HCT116 (cell line): Measurements from ENCODE around the gene ANKLE2.

Experiments used
- CEBPB ChIP-seq: IDR thresholded peaks from 2 replicates; pipeline ENCODE4 v1.6.1; 2012; ENCODE audit warnings: low read depth
- CTCF ChIP-seq, 3 experiments: fragments of 200-600 bp in 1 of 3; sonication (generic) in 1 of 3; IDR thresholded peaks in 2 of 3; conservative IDR thresholded peaks in 1 of 3; 2 replicates each; pipeline ENCODE4 v1.5.1; 2012 to 2017; ENCODE audit warnings: low read depth in 2 of 3, low read length in 2 of 3, antibody characterized with exemption in 1 of 3, borderline replicate concordance in 1 of 3, control low read depth in 1 of 3, mild to moderate bottlenecking in 1 of 3, mixed read lengths in 1 of 3, mixed run types in 1 of 3, moderate library complexity in 1 of 3; ENCODE audit not compliant: insufficient read depth in 1 of 3
- EZH2phosphoT487 ChIP-seq: fragments of 200-600 bp; IDR thresholded peaks from 2 replicates; pipeline ENCODE4 v1.6.1; 2018; ENCODE audit warnings: antibody characterized with exemption, borderline replicate concordance
- FOSL1 ChIP-seq: IDR thresholded peaks from 2 replicates; pipeline ENCODE4 v1.6.1; 2012; ENCODE audit warnings: low read depth
- JUND ChIP-seq: IDR thresholded peaks from 2 replicates; pipeline ENCODE4 v1.6.1; 2012
- POLR2AphosphoS5 ChIP-seq: IDR thresholded peaks from 2 replicates; pipeline ENCODE4 v1.6.1; 2011; ENCODE audit warnings: mild to moderate bottlenecking, low read depth, low read length, moderate library complexity
- RAD21 ChIP-seq: IDR thresholded peaks from 2 replicates; pipeline ENCODE4 v1.6.1; 2012; ENCODE audit warnings: low read depth, mild to moderate bottlenecking
- SIN3A ChIP-seq: IDR thresholded peaks from 2 replicates; pipeline ENCODE4 v1.6.1; 2012; ENCODE audit warnings: low read depth
- ZNF274 ChIP-seq: fragments of 200-500 bp; sonication (Bioruptor generic); IDR thresholded peaks from 2 replicates; pipeline ENCODE4 v1.6.1; 2014; ENCODE audit warnings: mild to moderate bottlenecking, low read depth, low read length, inconsistent platforms
- TF ChIP-seq, protein P1 (sequence below): IDR thresholded peaks from 2 replicates; pipeline ENCODE4 v1.6.1; 2011; ENCODE audit warnings: mild to moderate bottlenecking, low read length, moderate library complexity; ENCODE audit not compliant: insufficient replicate concordance; ENCODE audit errors: extremely low read depth

GRCh38 chr12:132728502-132728901 is 33.1 kb downstream of the ANKLE2 start:
- TF ChIP-seq, protein P1, sequence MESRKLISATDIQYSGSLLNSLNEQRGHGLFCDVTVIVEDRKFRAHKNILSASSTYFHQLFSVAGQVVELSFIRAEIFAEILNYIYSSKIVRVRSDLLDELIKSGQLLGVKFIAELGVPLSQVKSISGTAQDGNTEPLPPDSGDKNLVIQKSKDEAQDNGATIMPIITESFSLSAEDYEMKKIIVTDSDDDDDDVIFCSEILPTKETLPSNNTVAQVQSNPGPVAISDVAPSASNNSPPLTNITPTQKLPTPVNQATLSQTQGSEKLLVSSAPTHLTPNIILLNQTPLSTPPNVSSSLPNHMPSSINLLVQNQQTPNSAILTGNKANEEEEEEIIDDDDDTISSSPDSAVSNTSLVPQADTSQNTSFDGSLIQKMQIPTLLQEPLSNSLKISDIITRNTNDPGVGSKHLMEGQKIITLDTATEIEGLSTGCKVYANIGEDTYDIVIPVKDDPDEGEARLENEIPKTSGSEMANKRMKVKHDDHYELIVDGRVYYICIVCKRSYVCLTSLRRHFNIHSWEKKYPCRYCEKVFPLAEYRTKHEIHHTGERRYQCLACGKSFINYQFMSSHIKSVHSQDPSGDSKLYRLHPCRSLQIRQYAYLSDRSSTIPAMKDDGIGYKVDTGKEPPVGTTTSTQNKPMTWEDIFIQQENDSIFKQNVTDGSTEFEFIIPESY, result no peak
- TF ChIP-seq CTCF (IDR thresholded peaks at IDR 0.05 in 2 of 3, conservative IDR thresholded peaks at IDR 0.05 in 1 of 3; ENCODE audit: borderline replicate concordance in 1 of 3, insufficient read depth in 1 of 3, low read depth in 2 of 3, low read length in 2 of 3) (no peak), FOSL1 (no peak), POLR2AphosphoS5 (no peak), CEBPB (no peak), SIN3A (no peak), JUND (no peak), EZH2phosphoT487 (no peak), RAD21 (no peak), ZNF274 (no peak)
